ENCODE results near the gene TTC28. TPM values are rescaled to one million over a fixed set of nuclear protein-coding genes. Genes with fewer than 3 reads are reported as not detected.

TTC28 gene
- total and polyA plus RNA-seq, 10 of the 15 experiments (the other 5 are each of a cell fraction or from before 2014, with no cell fraction given) = 0.15 to 8.4 (median 1.4) TPM

GRCh38 chr22:28594076-28594796, 85.4 kb downstream of the TTC28 start:
- in situ Hi-C loops (cut with MboI) (loop anchor here (5.0 to 10.0 kb wide), 2 partner anchors 539 to 572 kb away; no protein-coding TSS in a partner anchor), intact Hi-C loops (cut with micrococcal nuclease; ENCODE audit: unreplicated experiment) (loop anchor here (1.0 kb wide), 3 partner anchors 152 to 574 kb away; no protein-coding TSS in a partner anchor)
- ChIA-PET RAD21 (ENCODE audit: unreplicated experiment) (interaction anchor here (1.2 to 2.9 kb wide), 3 partner anchors 155 to 575 kb away, joined by 5 to 17 read pairs (median 6); no protein-coding TSS in a partner anchor), CTCF (interaction anchor here (0.6 to 3.6 kb wide), 11 partner anchors 9 to 574 kb away, joined by 3 to 41 read pairs (median 4); no protein-coding TSS in a partner anchor), SMC1A (ENCODE audit: uncharacterized antibody, unreplicated experiment) (interaction anchor here (0.9 to 6.0 kb wide), 5 partner anchors 10 to 575 kb away, joined by 4 to 29 read pairs (median 9); no protein-coding TSS in a partner anchor), POLR2A (no interaction called here)
- Histone ChIP-seq H3K9ac (ENCODE audit: control insufficient read depth, insufficient read depth, low read length) (no peak overlapping the region), H3K4me3 (no peak overlapping the region), H3K27me3 (replicated peaks in 1 of 2; ENCODE audit: control insufficient read depth in 2 of 2, insufficient read depth in 2 of 2, low read length in 1 of 2) (no peaks in the 10 kb centered on the region), H3K9me3 (replicated peaks; ENCODE audit: control insufficient read depth, insufficient read depth, low read length) (no peaks in the 10 kb centered on the region), H3K4me1 (ENCODE audit: control insufficient read depth, insufficient read depth, low read length) (no peaks in the 10 kb centered on the region), H3K79me2 (ENCODE audit: control insufficient read depth, insufficient read depth, low read length) (no peaks in the 10 kb centered on the region), H2AFZ (ENCODE audit: control insufficient read depth, low read depth, low read length) (no peak overlapping the region), H3K4me2 (ENCODE audit: control insufficient read depth, insufficient read depth) (no peak overlapping the region), H3K27ac (ENCODE audit: control insufficient read depth, insufficient read depth) (no peak overlapping the region), H4K20me1 (ENCODE audit: control insufficient read depth, insufficient read depth) (no peaks in the 10 kb centered on the region), H3K36me3 (ENCODE audit: control insufficient read depth in 2 of 2, insufficient read depth in 2 of 2, low read length in 1 of 2) (no peaks in the 10 kb centered on the region)
- WGBS (ENCODE audit: insufficient coverage, insufficient replicate concordance, low lambda C conversion rate, missing lambda C conversion rate) = 41% methylated on average over 2 of the region's 2 CpGs
- FAIRE-seq = no peak
- ATAC-seq = no peak; the same call in 1 of the 3 replicates
- no TSS peak for BruUV-seq (replicated peaks)
- TF ChIP-seq CREB1 (IDR thresholded peaks at IDR 0.05; ENCODE audit: low read depth) (no peak), NFXL1 (IDR thresholded peaks at IDR 0.05; ENCODE audit: borderline replicate concordance) (no peak), MXI1 (IDR thresholded peaks at IDR 0.05; ENCODE audit: low read depth, low read length) (no peak), RELB (IDR thresholded peaks at IDR 0.05; ENCODE audit: low read depth) (no peak), CREM (IDR thresholded peaks at IDR 0.05; ENCODE audit: low read depth) (no peak), MYB (IDR thresholded peaks at IDR 0.05; ENCODE audit: borderline replicate concordance, low read depth, low read length) (no peak), SPI1 (IDR thresholded peaks at IDR 0.05; ENCODE audit: borderline replicate concordance, insufficient read depth, low read depth, low read length) (no peak), FOXK2 (IDR thresholded peaks at IDR 0.05) (no peak)
- no peak for DNase-seq (ENCODE audit: low read depth, low spot score)

All from GM12878 (cell line).